Endothelial cell (in vitro differentiated cells): Measurements from ENCODE around the gene FOXL1. TPM values are rescaled to one million over a fixed set of nuclear protein-coding genes. Genes with fewer than 3 reads are reported as not detected.

ENCODE experiments used
- DNase-seq: peaks from one replicate; pipeline ENCODE4 v3.0.0; 2021; ENCODE audit warnings: low spot score
- H3K27ac Mint-ChIP-seq: one replicate; pipeline ENCODE4 v1.8.0; 2021; ENCODE audit warnings: mixed read lengths, inconsistent platforms; ENCODE audit not compliant: unreplicated experiment
- H3K27me3 Mint-ChIP-seq: one replicate; pipeline ENCODE4 v1.8.0; 2021; ENCODE audit warnings: mild to moderate bottlenecking, moderate library complexity, mixed read lengths, inconsistent platforms; ENCODE audit not compliant: unreplicated experiment
- H3K36me3 Mint-ChIP-seq: one replicate; pipeline ENCODE4 v1.8.0; 2021; ENCODE audit warnings: mild to moderate bottlenecking, low read depth, mixed read lengths, inconsistent platforms; ENCODE audit not compliant: unreplicated experiment
- H3K4me1 Mint-ChIP-seq: one replicate; pipeline ENCODE4 v1.8.0; 2021; ENCODE audit warnings: mild to moderate bottlenecking, mixed read lengths, inconsistent platforms; ENCODE audit not compliant: unreplicated experiment
- H3K4me3 Mint-ChIP-seq: one replicate; pipeline ENCODE4 v1.8.0; 2021; ENCODE audit warnings: mild to moderate bottlenecking, mixed read lengths, inconsistent platforms; ENCODE audit not compliant: unreplicated experiment
- H3K9me3 Mint-ChIP-seq: one replicate; pipeline ENCODE4 v1.8.0; 2021; ENCODE audit warnings: mixed read lengths, inconsistent platforms; ENCODE audit not compliant: unreplicated experiment
- CTCF ChIP-seq: fragments of 200-600 bp; sonication (generic); IDR thresholded peaks from one replicate; pipeline ENCODE4 v1.5.0; 2021; ENCODE audit warnings: antibody characterized with exemption; ENCODE audit not compliant: unreplicated experiment
- total RNA-seq: library from RNA; stranded (reverse); fragmentation: NEBNext Ultra II Directional; extraction: Animal tissue kit (Norgen Biotek cat#: 25700); gene quantifications from one replicate; pipeline ENCODE4 v1.2.1, GENCODE V29; 2021; ENCODE audit not compliant: unreplicated experiment

The FOXL1 gene
- total RNA-seq, 1 donor from 2014 or later = 3.4 TPM

DNA sequence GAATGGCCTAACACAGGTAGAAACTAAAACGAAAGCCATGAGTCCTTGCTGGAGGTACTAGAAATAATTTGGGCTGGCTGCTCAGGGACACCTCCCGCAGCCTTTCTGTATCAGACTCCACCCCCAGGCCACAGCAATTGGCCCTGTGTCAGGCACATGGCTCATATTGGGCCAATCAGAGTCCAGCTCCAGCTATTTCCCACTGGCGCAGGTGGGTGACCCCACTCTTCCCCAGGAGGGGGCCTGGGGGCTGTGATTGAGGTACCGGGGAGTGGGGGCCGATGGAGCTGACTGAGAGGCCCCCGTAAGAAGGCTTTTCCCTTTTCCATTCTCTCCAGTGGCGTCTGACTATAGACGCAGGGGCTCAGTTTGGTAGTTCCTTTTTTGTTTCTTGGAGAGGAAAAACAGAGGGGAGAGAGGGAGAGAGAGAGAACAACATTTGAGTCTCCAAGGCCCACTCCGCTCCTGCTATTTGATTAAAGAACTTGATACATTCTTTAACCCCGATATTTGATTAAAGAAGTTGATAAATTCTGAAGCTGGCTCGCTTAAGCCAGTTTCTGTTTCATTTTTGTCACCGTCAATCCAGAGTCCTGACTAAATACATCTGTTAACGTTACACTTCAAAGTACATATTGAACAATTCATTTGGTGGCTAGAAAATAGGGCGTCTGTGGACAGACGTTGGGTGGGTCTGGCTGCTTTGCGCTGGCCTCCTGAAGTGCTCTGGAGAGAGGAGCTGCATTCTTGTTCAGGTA is 26.3 kb downstream of the FOXL1 start:
- Mint-ChIP-seq H3K4me1 (peaks cover 11% of the 10 kb centered on the region), H3K36me3 (no peaks in the 10 kb centered on the region), H3K9me3 (no peaks in the 10 kb centered on the region), H3K27me3 (no peaks in the 10 kb centered on the region), H3K4me3 (no peak overlapping the region), H3K27ac (no peak overlapping the region)
- no peak for TF ChIP-seq CTCF
- DNase-seq = no peak

DNA sequence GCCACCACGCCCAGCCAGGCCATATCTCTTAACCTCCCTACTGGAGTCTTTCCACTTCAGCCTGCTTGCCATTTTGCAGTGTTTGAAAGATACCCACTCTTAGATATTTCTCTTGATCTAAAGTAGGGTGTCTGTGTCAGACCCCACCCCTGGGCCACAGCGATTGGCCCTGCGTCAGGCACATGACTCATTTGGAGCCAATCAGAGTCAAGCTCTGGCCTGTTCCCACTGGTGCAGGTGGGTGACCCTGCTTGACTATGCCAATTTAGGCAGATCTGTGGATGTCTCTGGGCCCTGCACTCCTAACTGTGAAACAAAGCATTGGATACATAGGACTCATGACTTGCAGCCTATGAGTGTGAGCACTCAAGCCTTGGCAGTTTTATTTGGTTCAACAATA is 27.6 kb downstream of the FOXL1 start:
- no peaks in the 10 kb centered on the region for H3K27me3 Mint-ChIP-seq
- H3K9me3 Mint-ChIP-seq = no peaks in the 10 kb centered on the region
- H3K4me3 Mint-ChIP-seq = no peak overlapping the region
- H3K4me1 Mint-ChIP-seq = peaks cover 11% of the 10 kb centered on the region
- DNase-seq = no peak
- no peak for TF ChIP-seq CTCF
- H3K36me3 Mint-ChIP-seq = no peaks in the 10 kb centered on the region
- H3K27ac Mint-ChIP-seq = no peak overlapping the region

DNA sequence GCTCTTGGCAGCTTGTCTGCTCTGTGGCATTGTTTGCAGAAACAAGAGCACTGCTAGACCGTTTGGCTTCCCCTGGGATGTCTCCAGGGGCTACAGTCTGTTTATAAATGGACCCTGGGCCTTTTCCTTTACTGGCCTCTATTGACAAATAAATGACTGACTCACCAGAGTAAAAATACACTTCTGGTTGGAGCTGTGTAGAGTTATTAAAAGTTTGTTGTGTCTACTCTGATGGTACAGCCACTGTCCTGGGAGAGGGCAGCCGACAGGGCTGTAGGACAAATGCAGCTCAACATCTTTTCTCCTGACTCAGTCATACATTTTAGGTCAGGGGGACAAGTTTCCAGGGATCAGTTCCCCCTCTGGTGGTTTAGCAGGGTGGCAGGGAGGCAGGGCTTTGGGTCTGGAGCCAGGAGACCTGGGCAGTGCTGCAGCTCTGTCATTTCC is 30.0 kb downstream of the FOXL1 start:
- Mint-ChIP-seq H3K9me3 (no peaks in the 10 kb centered on the region), H3K27ac (no peak overlapping the region), H3K36me3 (no peaks in the 10 kb centered on the region), H3K4me1 (peaks cover 4% of the 10 kb centered on the region), H3K27me3 (no peaks in the 10 kb centered on the region), H3K4me3 (no peak overlapping the region)
- no peak for DNase-seq
- no peak for TF ChIP-seq CTCF

DNA sequence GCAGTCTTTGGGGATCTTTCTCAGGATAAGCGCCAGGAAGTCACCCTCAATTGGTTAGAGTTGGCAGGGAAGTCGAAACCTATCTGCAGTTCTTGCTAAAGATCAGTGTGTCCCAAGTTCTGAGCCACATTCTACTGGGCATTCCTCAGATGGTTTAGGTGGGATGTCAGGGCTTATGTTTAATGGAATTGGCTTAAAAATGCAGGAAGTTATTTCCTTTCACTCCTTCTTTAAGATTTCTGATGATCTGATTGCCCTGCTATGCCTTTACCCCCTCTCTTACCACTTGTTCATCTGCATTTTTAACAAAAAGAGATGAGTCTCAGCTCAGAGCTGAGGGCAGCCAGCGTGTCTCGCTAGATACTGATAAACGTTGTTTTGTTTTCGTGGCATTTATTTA is 30.8 kb downstream of the FOXL1 start:
- no peak for TF ChIP-seq CTCF
- no peaks in the 10 kb centered on the region for H3K27me3 Mint-ChIP-seq
- no peak overlapping the region for H3K4me3 Mint-ChIP-seq
- no peaks in the 10 kb centered on the region for H3K36me3 Mint-ChIP-seq
- no peak for DNase-seq
- no peaks in the 10 kb centered on the region for H3K9me3 Mint-ChIP-seq
- H3K4me1 Mint-ChIP-seq = peaks cover 4% of the 10 kb centered on the region
- H3K27ac Mint-ChIP-seq = no peak overlapping the region

DNA sequence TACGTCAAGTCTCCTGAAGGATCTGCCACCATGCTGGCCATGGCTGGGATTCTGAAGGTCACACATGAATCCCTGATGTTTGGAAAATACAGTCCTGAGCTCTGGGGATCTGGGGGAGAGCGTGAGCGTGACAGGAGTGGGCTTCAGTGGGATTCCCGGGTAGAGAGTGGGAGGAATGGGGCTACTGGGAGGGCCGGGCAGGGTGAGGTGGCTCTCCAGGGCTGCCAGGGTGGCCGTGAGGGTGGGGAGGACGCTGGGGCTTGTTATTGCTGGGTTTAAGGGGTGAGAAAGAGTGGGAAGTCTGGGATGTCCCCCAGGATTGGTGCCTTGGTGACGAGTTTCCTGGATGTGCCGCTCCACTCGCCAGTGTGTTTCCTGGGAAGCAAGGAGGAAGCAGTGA is 31.3 kb downstream of the FOXL1 start:
- no peaks in the 10 kb centered on the region for H3K36me3 Mint-ChIP-seq
- no peak for DNase-seq
- TF ChIP-seq CTCF = no peak
- no peaks in the 10 kb centered on the region for H3K27me3 Mint-ChIP-seq
- no peak overlapping the region for H3K4me3 Mint-ChIP-seq
- no peak overlapping the region for H3K27ac Mint-ChIP-seq
- H3K4me1 Mint-ChIP-seq = peaks cover 4% of the 10 kb centered on the region
- H3K9me3 Mint-ChIP-seq = no peaks in the 10 kb centered on the region
